OCI-LY7 (cell line): ENCODE results near the gene DISP2.

Experiments
- EZH2phosphoT487 ChIP-seq: fragments of 200-600 bp; sonication (generic); IDR thresholded peaks from 2 replicates; pipeline ENCODE4 v1.6.1; 2018; ENCODE audit warnings: low read depth, borderline replicate concordance, mild to moderate bottlenecking, mixed run types, antibody characterized with exemption, low read length, moderate library complexity, mixed read lengths
- TF ChIP-seq, protein P1 (sequence below): fragments of 200-600 bp; sonication (generic); conservative IDR thresholded peaks from 2 replicates; pipeline ENCODE4 v1.5.1; 2014; ENCODE audit warnings: mild to moderate bottlenecking, antibody characterized with exemption, low read length, moderate library complexity, mixed read lengths

DNA sequence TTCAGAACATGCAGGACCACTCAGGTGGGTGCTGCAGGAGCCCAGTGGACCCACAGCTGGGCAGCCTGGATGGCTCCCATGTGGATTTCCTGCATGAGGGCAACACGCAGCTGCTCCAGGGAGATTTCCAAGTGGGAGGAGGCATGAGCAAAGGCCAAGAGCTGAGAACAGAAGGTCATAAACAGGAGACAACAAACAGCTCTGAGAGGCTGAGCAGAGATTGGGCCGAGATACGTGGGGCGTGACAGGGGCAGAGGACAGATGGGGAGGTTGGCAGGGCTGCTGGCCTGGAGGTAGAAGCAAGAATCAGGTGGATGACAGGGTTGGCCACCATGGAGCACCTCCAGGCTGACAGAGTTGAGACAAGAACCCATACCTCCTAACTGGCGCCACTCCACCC, 4.3 kb upstream of the DISP2 start:
- TF ChIP-seq, protein P1, sequence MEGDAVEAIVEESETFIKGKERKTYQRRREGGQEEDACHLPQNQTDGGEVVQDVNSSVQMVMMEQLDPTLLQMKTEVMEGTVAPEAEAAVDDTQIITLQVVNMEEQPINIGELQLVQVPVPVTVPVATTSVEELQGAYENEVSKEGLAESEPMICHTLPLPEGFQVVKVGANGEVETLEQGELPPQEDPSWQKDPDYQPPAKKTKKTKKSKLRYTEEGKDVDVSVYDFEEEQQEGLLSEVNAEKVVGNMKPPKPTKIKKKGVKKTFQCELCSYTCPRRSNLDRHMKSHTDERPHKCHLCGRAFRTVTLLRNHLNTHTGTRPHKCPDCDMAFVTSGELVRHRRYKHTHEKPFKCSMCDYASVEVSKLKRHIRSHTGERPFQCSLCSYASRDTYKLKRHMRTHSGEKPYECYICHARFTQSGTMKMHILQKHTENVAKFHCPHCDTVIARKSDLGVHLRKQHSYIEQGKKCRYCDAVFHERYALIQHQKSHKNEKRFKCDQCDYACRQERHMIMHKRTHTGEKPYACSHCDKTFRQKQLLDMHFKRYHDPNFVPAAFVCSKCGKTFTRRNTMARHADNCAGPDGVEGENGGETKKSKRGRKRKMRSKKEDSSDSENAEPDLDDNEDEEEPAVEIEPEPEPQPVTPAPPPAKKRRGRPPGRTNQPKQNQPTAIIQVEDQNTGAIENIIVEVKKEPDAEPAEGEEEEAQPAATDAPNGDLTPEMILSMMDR: no peak
- TF ChIP-seq EZH2phosphoT487: no peak
